ENCODE data around the gene USP51. TPM values are rescaled to one million over a fixed set of nuclear protein-coding genes. Genes with fewer than 3 reads are reported as not detected.
"Not testable (repeated sequence)": the region's sequence is repeated elsewhere in the genome, so short reads cannot be mapped to it uniquely, and the experiment has no call there.

The USP51 gene
- total RNA-seq, 1 donor from 2014 or later, result 1.9 TPM

- Mint-ChIP-seq H3K36me3 (ENCODE audit: low read depth) (no peaks in the 10 kb centered on the region), H3K27me3 (ENCODE audit: insufficient read depth) (no peaks in the 10 kb centered on the region), H3K4me3 (peak overlapping the region; percentile 91), H3K9me3 (no peaks in the 10 kb centered on the region), H3K27ac (peak overlapping the region; percentile 89), H3K4me1 (ENCODE audit: low read depth) (peaks cover 19% of the 10 kb centered on the region)
- intact Hi-C loops (cut with micrococcal nuclease), result no loop called here
- peak; percentile 55 for DNase-seq (ENCODE audit: low spot score)
These were observed 895 bp downstream of the USP51 start for GRCh38 chrX:55488593-55489313.

- peak overlapping the region; percentile 84 for H3K4me3 Mint-ChIP-seq
- no peak for DNase-seq (ENCODE audit: low spot score)
- peaks cover 19% of the 10 kb centered on the region for H3K4me1 Mint-ChIP-seq (ENCODE audit: low read depth)
- intact Hi-C loops (cut with micrococcal nuclease), result no loop called here
- peak overlapping the region; percentile 72 for H3K27ac Mint-ChIP-seq
- no peaks in the 10 kb centered on the region for H3K9me3 Mint-ChIP-seq
- H3K27me3 Mint-ChIP-seq (ENCODE audit: insufficient read depth), result no peaks in the 10 kb centered on the region
- H3K36me3 Mint-ChIP-seq (ENCODE audit: low read depth), result no peaks in the 10 kb centered on the region
These were observed 1.5 kb downstream of the USP51 start for GRCh38 chrX:55488006-55488592.

- DNase-seq (ENCODE audit: low spot score), result no peak
- Mint-ChIP-seq H3K9me3 (no peaks in the 10 kb centered on the region), H3K4me3 (no peak overlapping the region), H3K27me3 (ENCODE audit: insufficient read depth) (no peaks in the 10 kb centered on the region), H3K4me1 (ENCODE audit: low read depth) (peaks cover 19% of the 10 kb centered on the region), H3K36me3 (ENCODE audit: low read depth) (no peaks in the 10 kb centered on the region), H3K27ac (no peak overlapping the region)
- intact Hi-C loops (cut with micrococcal nuclease), result no loop called here
These were observed 2.5 kb downstream of the USP51 start for GRCh38 chrX:55487143-55487542.

- no peak for DNase-seq (ENCODE audit: low spot score)
- Mint-ChIP-seq H3K4me3 (no peak overlapping the region), H3K27me3 (ENCODE audit: insufficient read depth) (no peaks in the 10 kb centered on the region), H3K27ac (no peak overlapping the region), H3K4me1 (ENCODE audit: low read depth) (peaks cover 19% of the 10 kb centered on the region), H3K36me3 (ENCODE audit: low read depth) (no peaks in the 10 kb centered on the region), H3K9me3 (no peaks in the 10 kb centered on the region)
- intact Hi-C loops (cut with micrococcal nuclease), result no loop called here
These were observed 2.9 kb downstream of the USP51 start for GRCh38 chrX:55486736-55487135.

- DNase-seq (ENCODE audit: low spot score), result no peak
- intact Hi-C loops (cut with micrococcal nuclease), result no loop called here
- Mint-ChIP-seq H3K9me3 (no peaks in the 10 kb centered on the region), H3K27me3 (ENCODE audit: insufficient read depth) (no peaks in the 10 kb centered on the region), H3K36me3 (ENCODE audit: low read depth) (no peaks in the 10 kb centered on the region), H3K4me3 (no peak overlapping the region), H3K27ac (no peak overlapping the region), H3K4me1 (ENCODE audit: low read depth) (peaks cover 15% of the 10 kb centered on the region)
These were observed 4.7 kb downstream of the USP51 start for GRCh38 chrX:55484948-55485347.

GRCh38 chrX:55480390-55481062 is 9.1 kb downstream of the USP51 start:
- H3K36me3 Mint-ChIP-seq (ENCODE audit: low read depth), result no peaks in the 10 kb centered on the region
- no peak overlapping the region for H3K4me3 Mint-ChIP-seq
- H3K27ac Mint-ChIP-seq, result no peak overlapping the region
- DNase-seq (ENCODE audit: low spot score), result no peak
- intact Hi-C loops (cut with micrococcal nuclease), result no loop called here
- H3K27me3 Mint-ChIP-seq (ENCODE audit: insufficient read depth), result no peaks in the 10 kb centered on the region
- no peaks in the 10 kb centered on the region for H3K9me3 Mint-ChIP-seq
- H3K4me1 Mint-ChIP-seq (ENCODE audit: low read depth), result no peaks in the 10 kb centered on the region

GRCh38 chrX:55479956-55480355 is 9.7 kb downstream of the USP51 start:
- H3K4me1 Mint-ChIP-seq (ENCODE audit: low read depth); H3K36me3 Mint-ChIP-seq (ENCODE audit: low read depth); H3K9me3 Mint-ChIP-seq; H3K27me3 Mint-ChIP-seq (ENCODE audit: insufficient read depth); DNase-seq (ENCODE audit: low spot score); H3K27ac Mint-ChIP-seq; intact Hi-C loops (cut with micrococcal nuclease); H3K4me3 Mint-ChIP-seq: not testable (repeated sequence)

- H3K4me3 Mint-ChIP-seq; intact Hi-C loops (cut with micrococcal nuclease); H3K27me3 Mint-ChIP-seq (ENCODE audit: insufficient read depth); DNase-seq (ENCODE audit: low spot score); H3K4me1 Mint-ChIP-seq (ENCODE audit: low read depth); H3K9me3 Mint-ChIP-seq; H3K27ac Mint-ChIP-seq; H3K36me3 Mint-ChIP-seq (ENCODE audit: low read depth): not testable (repeated sequence)
These were observed 23.9 kb downstream of the USP51 start for GRCh38 chrX:55465791-55466190.

GRCh38 chrX:55465108-55465507 is 24.5 kb downstream of the USP51 start:
- H3K36me3 Mint-ChIP-seq (ENCODE audit: low read depth); H3K27ac Mint-ChIP-seq; intact Hi-C loops (cut with micrococcal nuclease); DNase-seq (ENCODE audit: low spot score); H3K4me1 Mint-ChIP-seq (ENCODE audit: low read depth); H3K9me3 Mint-ChIP-seq; H3K4me3 Mint-ChIP-seq; H3K27me3 Mint-ChIP-seq (ENCODE audit: insufficient read depth): not testable (repeated sequence)

- DNase-seq (ENCODE audit: low spot score); H3K4me3 Mint-ChIP-seq; H3K36me3 Mint-ChIP-seq (ENCODE audit: low read depth); H3K9me3 Mint-ChIP-seq; intact Hi-C loops (cut with micrococcal nuclease); H3K27ac Mint-ChIP-seq; H3K4me1 Mint-ChIP-seq (ENCODE audit: low read depth); H3K27me3 Mint-ChIP-seq (ENCODE audit: insufficient read depth): not testable (repeated sequence)
These were observed 25.6 kb downstream of the USP51 start for GRCh38 chrX:55464050-55464449.

- H3K27me3 Mint-ChIP-seq (ENCODE audit: insufficient read depth); H3K4me3 Mint-ChIP-seq; H3K4me1 Mint-ChIP-seq (ENCODE audit: low read depth); intact Hi-C loops (cut with micrococcal nuclease); H3K27ac Mint-ChIP-seq; H3K9me3 Mint-ChIP-seq; DNase-seq (ENCODE audit: low spot score); H3K36me3 Mint-ChIP-seq (ENCODE audit: low read depth): not testable (repeated sequence)
These were observed 29.7 kb downstream of the USP51 start for GRCh38 chrX:55459926-55460325.

- DNase-seq (ENCODE audit: low spot score); H3K36me3 Mint-ChIP-seq (ENCODE audit: low read depth); intact Hi-C loops (cut with micrococcal nuclease); H3K4me1 Mint-ChIP-seq (ENCODE audit: low read depth); H3K27me3 Mint-ChIP-seq (ENCODE audit: insufficient read depth); H3K27ac Mint-ChIP-seq; H3K9me3 Mint-ChIP-seq; H3K4me3 Mint-ChIP-seq: not testable (repeated sequence)
These were observed 30.2 kb downstream of the USP51 start for GRCh38 chrX:55459426-55459825.

GRCh38 chrX:55455708-55456107 is 33.9 kb downstream of the USP51 start:
- H3K36me3 Mint-ChIP-seq (ENCODE audit: low read depth); DNase-seq (ENCODE audit: low spot score); intact Hi-C loops (cut with micrococcal nuclease); H3K9me3 Mint-ChIP-seq; H3K27ac Mint-ChIP-seq; H3K4me3 Mint-ChIP-seq; H3K27me3 Mint-ChIP-seq (ENCODE audit: insufficient read depth): not testable (repeated sequence)
- peaks cover 16% of the 10 kb centered on the region for H3K4me1 Mint-ChIP-seq (ENCODE audit: low read depth)
